Endothelial cell (in vitro differentiated cells): ENCODE results near the gene TRIM10. TPM values are rescaled to one million over a fixed set of nuclear protein-coding genes. Genes with fewer than 3 reads are reported as not detected.
A peak's percentile ranks its signal among the peaks of the same experiment; 100 is the strongest.

Experiments used
- DNase-seq: peaks from one replicate; pipeline ENCODE4 v3.0.0; 2021; ENCODE audit warnings: low spot score
- H3K27ac Mint-ChIP-seq: one replicate; pipeline ENCODE4 v1.8.0; 2021; ENCODE audit warnings: mixed read lengths, inconsistent platforms; ENCODE audit not compliant: unreplicated experiment
- H3K27me3 Mint-ChIP-seq: one replicate; pipeline ENCODE4 v1.8.0; 2021; ENCODE audit warnings: mild to moderate bottlenecking, moderate library complexity, mixed read lengths, inconsistent platforms; ENCODE audit not compliant: unreplicated experiment
- H3K36me3 Mint-ChIP-seq: one replicate; pipeline ENCODE4 v1.8.0; 2021; ENCODE audit warnings: mild to moderate bottlenecking, low read depth, mixed read lengths, inconsistent platforms; ENCODE audit not compliant: unreplicated experiment
- H3K4me1 Mint-ChIP-seq: one replicate; pipeline ENCODE4 v1.8.0; 2021; ENCODE audit warnings: mild to moderate bottlenecking, mixed read lengths, inconsistent platforms; ENCODE audit not compliant: unreplicated experiment
- H3K4me3 Mint-ChIP-seq: one replicate; pipeline ENCODE4 v1.8.0; 2021; ENCODE audit warnings: mild to moderate bottlenecking, mixed read lengths, inconsistent platforms; ENCODE audit not compliant: unreplicated experiment
- H3K9me3 Mint-ChIP-seq: one replicate; pipeline ENCODE4 v1.8.0; 2021; ENCODE audit warnings: mixed read lengths, inconsistent platforms; ENCODE audit not compliant: unreplicated experiment
- total RNA-seq: library from RNA; stranded (reverse); fragmentation: NEBNext Ultra II Directional; extraction: Animal tissue kit (Norgen Biotek cat#: 25700); gene quantifications from one replicate; pipeline ENCODE4 v1.2.1, GENCODE V29; 2021; ENCODE audit not compliant: unreplicated experiment
- TF ChIP-seq, protein P1 (sequence below): fragments of 200-600 bp; sonication (generic); IDR thresholded peaks from one replicate; pipeline ENCODE4 v1.5.0; 2021; ENCODE audit warnings: antibody characterized with exemption; ENCODE audit not compliant: unreplicated experiment

TRIM10 gene
- total RNA-seq, 1 donor from 2014 or later, result not detected

- H3K27me3 Mint-ChIP-seq, result peaks cover 3% of the 10 kb centered on the region
- H3K9me3 Mint-ChIP-seq, result no peaks in the 10 kb centered on the region
- peak overlapping the region; percentile 7 for H3K4me3 Mint-ChIP-seq
- TF ChIP-seq, protein P1, sequence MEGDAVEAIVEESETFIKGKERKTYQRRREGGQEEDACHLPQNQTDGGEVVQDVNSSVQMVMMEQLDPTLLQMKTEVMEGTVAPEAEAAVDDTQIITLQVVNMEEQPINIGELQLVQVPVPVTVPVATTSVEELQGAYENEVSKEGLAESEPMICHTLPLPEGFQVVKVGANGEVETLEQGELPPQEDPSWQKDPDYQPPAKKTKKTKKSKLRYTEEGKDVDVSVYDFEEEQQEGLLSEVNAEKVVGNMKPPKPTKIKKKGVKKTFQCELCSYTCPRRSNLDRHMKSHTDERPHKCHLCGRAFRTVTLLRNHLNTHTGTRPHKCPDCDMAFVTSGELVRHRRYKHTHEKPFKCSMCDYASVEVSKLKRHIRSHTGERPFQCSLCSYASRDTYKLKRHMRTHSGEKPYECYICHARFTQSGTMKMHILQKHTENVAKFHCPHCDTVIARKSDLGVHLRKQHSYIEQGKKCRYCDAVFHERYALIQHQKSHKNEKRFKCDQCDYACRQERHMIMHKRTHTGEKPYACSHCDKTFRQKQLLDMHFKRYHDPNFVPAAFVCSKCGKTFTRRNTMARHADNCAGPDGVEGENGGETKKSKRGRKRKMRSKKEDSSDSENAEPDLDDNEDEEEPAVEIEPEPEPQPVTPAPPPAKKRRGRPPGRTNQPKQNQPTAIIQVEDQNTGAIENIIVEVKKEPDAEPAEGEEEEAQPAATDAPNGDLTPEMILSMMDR, result no peak
- H3K27ac Mint-ChIP-seq, result no peak overlapping the region
- peaks cover 2% of the 10 kb centered on the region for H3K4me1 Mint-ChIP-seq
- no peak for DNase-seq
- H3K36me3 Mint-ChIP-seq, result no peaks in the 10 kb centered on the region
Observed at GRCh38 chr6:30152910-30153610, 8.0 kb downstream of the TRIM10 start.

DNA sequence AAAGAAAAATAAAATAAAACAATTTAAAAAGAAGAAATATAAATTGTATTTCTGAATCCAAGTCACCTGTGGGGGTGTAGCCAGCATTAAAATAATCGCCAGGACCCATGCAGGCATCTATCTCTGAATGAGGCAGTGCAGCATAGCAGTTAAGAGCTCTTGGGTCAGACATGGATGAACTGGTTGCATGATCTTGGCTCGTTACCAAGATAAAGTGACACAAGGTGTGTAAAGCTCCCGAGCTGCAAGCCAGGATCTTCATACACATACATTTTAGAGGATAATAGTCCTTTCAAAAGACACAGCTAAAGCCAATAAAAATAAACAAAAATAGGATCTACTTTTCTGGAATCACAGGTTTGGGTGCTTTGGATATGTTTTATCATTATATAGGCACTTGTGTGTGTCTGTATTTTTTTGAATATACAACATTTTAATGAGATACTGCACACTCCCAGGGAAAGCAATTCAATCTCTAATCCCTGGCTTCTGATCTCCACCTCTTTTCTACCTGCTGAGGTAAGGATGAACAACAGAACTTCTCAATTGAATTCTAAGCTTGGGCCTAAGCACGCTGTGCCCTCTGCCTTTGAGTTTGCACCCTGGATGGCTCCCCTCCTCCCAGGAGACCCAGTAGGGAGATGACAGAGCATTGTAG is 8.9 kb downstream of the TRIM10 start:
- H3K9me3 Mint-ChIP-seq, result no peaks in the 10 kb centered on the region
- H3K4me1 Mint-ChIP-seq, result peaks cover 2% of the 10 kb centered on the region
- H3K27ac Mint-ChIP-seq, result no peak overlapping the region
- no peaks in the 10 kb centered on the region for H3K36me3 Mint-ChIP-seq
- no peak overlapping the region for H3K4me3 Mint-ChIP-seq
- DNase-seq, result no peak
- TF ChIP-seq, protein P1, result no peak
- H3K27me3 Mint-ChIP-seq, result peaks cover 5% of the 10 kb centered on the region

DNA sequence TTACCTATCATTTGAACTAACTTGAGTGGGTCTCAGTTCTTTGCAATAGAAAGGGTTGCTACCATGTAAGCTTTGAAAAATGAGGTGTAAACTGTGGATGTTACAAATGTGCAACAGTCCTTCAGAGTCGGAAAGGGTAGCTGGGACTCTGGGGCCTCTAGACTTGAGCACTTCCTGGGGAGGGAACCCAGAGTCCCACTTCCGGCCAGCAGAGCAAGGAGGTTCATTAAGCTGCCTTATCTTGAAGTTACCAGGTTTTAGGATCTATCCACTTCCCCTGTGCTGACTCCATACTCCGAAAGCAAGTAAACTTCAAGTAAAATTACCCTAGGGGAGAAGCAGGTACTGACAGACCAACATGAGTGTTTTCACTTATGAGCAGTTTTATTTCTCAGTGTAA is 9.4 kb downstream of the TRIM10 start:
- no peak for DNase-seq
- Mint-ChIP-seq H3K4me3 (no peak overlapping the region), H3K27ac (no peak overlapping the region), H3K27me3 (peaks cover 5% of the 10 kb centered on the region), H3K4me1 (peaks cover 2% of the 10 kb centered on the region), H3K9me3 (no peaks in the 10 kb centered on the region), H3K36me3 (no peaks in the 10 kb centered on the region)
- TF ChIP-seq, protein P1, result no peak

DNA sequence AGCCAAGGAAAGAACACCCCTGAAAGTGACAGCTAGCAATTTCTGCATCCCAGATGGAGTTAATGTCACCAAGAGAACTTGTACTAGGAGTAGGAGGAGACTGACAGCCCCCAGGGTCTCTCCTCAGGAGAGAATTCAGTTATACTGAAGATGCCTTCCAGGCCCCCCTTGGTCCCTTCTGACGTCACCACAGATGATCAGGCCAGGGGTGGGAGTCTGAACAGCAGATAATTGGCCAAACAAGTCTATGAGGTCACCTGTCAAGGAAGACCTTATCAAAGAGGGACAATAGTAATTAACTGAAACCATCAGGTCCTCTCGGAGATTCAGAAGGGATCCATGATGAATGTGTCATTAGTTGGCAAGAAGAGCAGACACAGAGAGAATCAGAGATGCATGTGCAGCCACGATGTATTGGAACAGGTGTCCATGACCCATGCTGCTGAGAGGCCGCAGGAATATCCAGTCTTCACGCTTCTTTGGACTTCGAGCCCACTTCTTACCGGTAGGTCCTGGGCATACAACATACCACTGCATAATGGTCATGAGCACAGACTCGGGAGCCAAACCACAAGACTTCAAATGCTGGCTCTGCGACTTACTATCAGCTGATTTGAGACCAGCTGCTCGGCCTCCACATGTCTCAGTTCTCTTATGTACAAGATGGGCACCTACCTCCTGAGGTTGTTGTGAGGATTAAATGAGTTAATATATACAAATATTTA is 10.2 kb downstream of the TRIM10 start:
- TF ChIP-seq, protein P1, result no peak
- no peaks in the 10 kb centered on the region for H3K9me3 Mint-ChIP-seq
- DNase-seq, result no peak
- peaks cover 4% of the 10 kb centered on the region for H3K27me3 Mint-ChIP-seq
- H3K36me3 Mint-ChIP-seq, result no peaks in the 10 kb centered on the region
- no peak overlapping the region for H3K27ac Mint-ChIP-seq
- H3K4me1 Mint-ChIP-seq, result no peaks in the 10 kb centered on the region
- H3K4me3 Mint-ChIP-seq, result no peak overlapping the region
